Trophoblast cell (in vitro differentiated cells and primary cell): ENCODE measurements around the gene C11orf16.
"Not testable (repeated sequence)": the region's sequence is repeated elsewhere in the genome, so short reads cannot be mapped to it uniquely, and the experiment has no call there.

Experiments
- DNase-seq, 2 donors: peaks; one replicate each; pipeline ENCODE4 v3.0.0-alpha.2; 2016
- H2AFZ ChIP-seq: 2 replicates; pipeline ENCODE4 v1.6.1; 2013; ENCODE audit warnings: low read length, moderate library complexity, mild to moderate bottlenecking; ENCODE audit not compliant: insufficient read depth, poor library complexity
- H2AK5ac ChIP-seq: 2 replicates; pipeline ENCODE4 v1.6.1; 2013; ENCODE audit warnings: mild to moderate bottlenecking, low read length
- H2BK120ac ChIP-seq: 2 replicates; pipeline ENCODE4 v1.6.1; 2013; ENCODE audit warnings: low read length, mild to moderate bottlenecking, moderate library complexity; ENCODE audit not compliant: insufficient read depth, poor library complexity
- H2BK12ac ChIP-seq: 2 replicates; pipeline ENCODE4 v1.6.1; 2013; ENCODE audit warnings: mild to moderate bottlenecking, low read length, moderate library complexity
- H2BK5ac ChIP-seq: 2 replicates; pipeline ENCODE4 v1.6.1; 2013; ENCODE audit warnings: low read length, low read depth, moderate library complexity, mild to moderate bottlenecking; ENCODE audit not compliant: poor library complexity
- H3K14ac ChIP-seq: 2 replicates; pipeline ENCODE4 v1.6.1; 2013; ENCODE audit warnings: mild to moderate bottlenecking, low read length
- H3K18ac ChIP-seq: 2 replicates; pipeline ENCODE4 v1.6.1; 2013; ENCODE audit warnings: mild to moderate bottlenecking, low read length
- H3K23ac ChIP-seq: 2 replicates; pipeline ENCODE4 v1.6.1; 2013; ENCODE audit warnings: low read length
- H3K27ac ChIP-seq: 2 replicates; pipeline ENCODE4 v1.5.1; 2013; ENCODE audit warnings: low read depth, mild to moderate bottlenecking, inconsistent platforms, low read length, moderate library complexity
- H3K27me3 ChIP-seq: 2 replicates; pipeline ENCODE4 v1.6.1; 2013; ENCODE audit warnings: inconsistent platforms, mild to moderate bottlenecking, low read length, moderate library complexity; ENCODE audit not compliant: insufficient read depth
- H3K36me3 ChIP-seq, 2 experiments: 1 replicate in 1 of 2; 2 replicates in 1 of 2; pipeline ENCODE4 v1.6.1; 2013; ENCODE audit warnings: low read length in 2 of 2, mild to moderate bottlenecking in 2 of 2, moderate library complexity in 1 of 2; ENCODE audit not compliant: insufficient read depth in 2 of 2, control insufficient read depth in 1 of 2
- H3K4ac ChIP-seq: 2 replicates; pipeline ENCODE4 v1.6.1; 2013; ENCODE audit warnings: low read depth, mild to moderate bottlenecking, low read length, moderate library complexity
- H3K4me1 ChIP-seq, 2 experiments: 1 replicate in 1 of 2; 2 replicates in 1 of 2; pipeline ENCODE4 v1.6.1; 2013; ENCODE audit warnings: low read length in 2 of 2, mild to moderate bottlenecking in 2 of 2, moderate library complexity in 1 of 2; ENCODE audit not compliant: insufficient read depth in 2 of 2, control insufficient read depth in 1 of 2
- H3K4me2 ChIP-seq: 2 replicates; pipeline ENCODE4 v1.6.1; 2013; ENCODE audit warnings: inconsistent platforms, mild to moderate bottlenecking, low read length, moderate library complexity
- H3K4me3 ChIP-seq: 2 replicates; pipeline ENCODE4 v1.5.1; 2013; ENCODE audit warnings: mild to moderate bottlenecking, low read depth, low read length, inconsistent platforms
- H3K79me1 ChIP-seq: one replicate; pipeline ENCODE4 v1.6.1; 2013; ENCODE audit warnings: low read length
- H3K79me2 ChIP-seq: 2 replicates; pipeline ENCODE4 v1.6.1; 2013; ENCODE audit warnings: low read length, mild to moderate bottlenecking; ENCODE audit not compliant: control insufficient read depth, insufficient read depth, poor library complexity
- H3K9ac ChIP-seq: 2 replicates; pipeline ENCODE4 v1.6.1; 2013; ENCODE audit warnings: mild to moderate bottlenecking, low read length
- H3K9me3 ChIP-seq: 2 replicates; pipeline ENCODE4 v1.6.1; 2013; ENCODE audit warnings: low read depth, mild to moderate bottlenecking, control low read depth, inconsistent platforms, low read length; ENCODE audit not compliant: insufficient read depth
- H4K12ac ChIP-seq: 2 replicates; pipeline ENCODE4 v1.6.1; 2013; ENCODE audit warnings: low read depth, mild to moderate bottlenecking, low read length, moderate library complexity
- H4K8ac ChIP-seq: 2 replicates; pipeline ENCODE4 v1.6.1; 2013; ENCODE audit warnings: low read depth, mild to moderate bottlenecking, low read length, moderate library complexity
- H4K91ac ChIP-seq: one replicate; pipeline ENCODE4 v1.6.1; 2013; ENCODE audit warnings: low read depth, mild to moderate bottlenecking, low read length, moderate library complexity
- WGBS: extraction: QIAGEN DNeasy Blood & Tissue Kit; methylation state at CpG from one replicate; pipeline ENCODE4 v1.1.7; 2013; ENCODE audit warnings: missing lambda C conversion rate; ENCODE audit not compliant: insufficient read length, insufficient coverage; ENCODE audit errors: extremely low coverage; 5-methylcytosine and 5-hydroxymethylcytosine counted together

C11orf16 gene

DNA sequence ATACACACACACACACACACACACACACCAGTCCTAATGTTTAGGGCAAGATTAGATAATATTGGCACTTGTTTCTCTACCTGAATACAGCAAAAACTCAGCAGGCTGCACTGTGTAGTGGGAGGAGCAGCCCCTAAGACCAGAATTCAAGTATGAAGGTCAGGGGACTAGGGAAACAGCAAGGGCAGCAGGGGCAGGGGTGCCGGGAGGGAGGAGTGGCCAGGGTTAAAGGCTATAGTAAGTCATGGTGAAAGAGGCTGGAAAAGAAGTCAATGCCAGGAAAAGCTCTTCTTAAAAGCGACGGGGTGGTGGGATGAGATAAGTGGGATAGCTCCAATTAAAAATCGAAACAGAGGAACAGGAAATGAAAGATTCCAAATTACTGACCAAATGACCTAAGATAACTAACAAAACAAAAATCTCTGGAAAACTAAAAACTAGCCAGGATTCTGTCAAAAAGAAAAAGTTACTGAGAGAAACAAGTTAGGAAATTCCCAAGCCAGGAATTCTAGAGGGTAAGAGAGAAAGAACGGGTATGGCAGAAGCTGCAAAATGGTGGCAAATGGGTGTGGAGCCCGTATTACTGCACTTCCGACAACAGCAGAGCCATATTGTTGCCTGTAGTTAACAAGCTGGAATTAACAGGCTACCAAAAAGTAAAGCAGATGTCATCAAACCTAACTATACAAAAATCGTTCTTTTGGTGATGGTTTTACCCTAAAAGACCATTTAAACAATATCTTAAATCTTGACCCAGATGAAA lies 8.8 kb upstream of the C11orf16 start:
- Histone ChIP-seq H3K18ac (no peak overlapping the region), H3K79me2 (no peaks in the 10 kb centered on the region), H3K4me3 (no peak overlapping the region), H3K23ac (no peak overlapping the region), H3K4me1 (no peaks in the 10 kb centered on the region), H2BK5ac (no peak overlapping the region), H3K4me2 (no peak overlapping the region), H2AFZ (no peak overlapping the region), H2AK5ac (no peak overlapping the region), H3K4ac (no peak overlapping the region), H3K27ac (no peak overlapping the region), H3K79me1 (no peaks in the 10 kb centered on the region), H2BK12ac (no peak overlapping the region), H4K12ac (no peak overlapping the region), H2BK120ac (no peak overlapping the region), H3K9me3 (no peaks in the 10 kb centered on the region), H3K27me3 (no peaks in the 10 kb centered on the region), H3K9ac (no peak overlapping the region), H3K14ac (no peak overlapping the region), H4K8ac (no peak overlapping the region), H3K36me3 (no peaks in the 10 kb centered on the region), H4K91ac (no peak overlapping the region)
- no peak for DNase-seq
- no CpG with 5 or more reads among the region's 8 CpGs for WGBS

DNA sequence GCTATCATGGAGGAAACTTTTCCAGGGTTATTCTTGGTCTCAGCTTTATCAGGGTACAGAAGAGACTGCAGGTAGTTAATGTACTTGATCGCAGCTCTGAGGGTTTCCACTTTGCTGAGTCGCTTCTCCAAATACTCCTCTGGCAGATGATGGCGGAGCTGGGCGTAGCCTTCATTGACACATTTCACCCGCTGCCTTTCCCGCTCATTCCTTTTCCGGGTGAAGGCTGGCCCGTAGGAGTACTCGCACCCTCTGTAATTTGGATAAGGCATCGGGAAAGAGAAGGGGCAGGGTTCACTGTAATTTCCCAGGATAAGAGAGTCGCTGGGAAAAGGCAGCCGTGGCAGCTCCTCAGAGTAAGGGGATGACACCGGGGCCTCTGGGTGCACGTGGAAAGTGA lies 4.9 kb upstream of the C11orf16 start:
- H4K12ac ChIP-seq = no peak overlapping the region
- no peaks in the 10 kb centered on the region for H3K27me3 ChIP-seq

DNA sequence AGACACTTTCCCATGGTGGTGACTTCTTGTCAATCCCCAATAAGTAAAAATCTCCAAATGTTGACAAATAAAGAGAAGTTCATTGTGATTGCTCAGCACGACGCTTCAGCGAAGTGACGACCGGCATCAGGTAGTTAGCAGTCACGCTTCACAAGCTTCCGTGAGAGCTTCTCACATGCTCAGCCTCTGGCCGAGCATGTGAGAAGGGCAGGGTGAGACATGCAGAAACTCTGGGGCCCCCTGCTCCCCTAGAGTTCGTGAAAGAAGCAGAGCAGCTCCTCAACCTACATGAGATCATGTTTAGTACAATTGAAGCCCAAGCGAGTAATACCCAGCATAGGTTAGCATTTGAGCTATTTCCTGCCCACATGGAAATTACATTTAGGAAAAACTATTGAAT lies 4.4 kb upstream of the C11orf16 start:
- Histone ChIP-seq H3K4me1 (peaks cover 4 to 11% of the 10 kb centered on the region in 2 experiments), H3K9ac (no peak overlapping the region), H3K23ac (no peak overlapping the region), H3K27ac (no peak overlapping the region), H3K14ac (no peak overlapping the region), H4K8ac (no peak overlapping the region), H3K9me3 (no peaks in the 10 kb centered on the region), H3K36me3 (no peaks in the 10 kb centered on the region), H2BK12ac (no peak overlapping the region), H3K79me2 (no peaks in the 10 kb centered on the region), H4K12ac (no peak overlapping the region), H3K4me3 (no peak overlapping the region), H2AK5ac (no peak overlapping the region), H2BK120ac (no peak overlapping the region), H3K4ac (no peak overlapping the region), H2AFZ (no peak overlapping the region), H2BK5ac (no peak overlapping the region), H4K91ac (no peak overlapping the region), H3K4me2 (no peak overlapping the region), H3K18ac (no peak overlapping the region), H3K27me3 (no peaks in the 10 kb centered on the region), H3K79me1 (no peaks in the 10 kb centered on the region)
- no CpG with 5 or more reads among the region's 10 CpGs for WGBS
- peak in 1 of 2 donors; percentile 29 for DNase-seq

More for the DNA sequence above, 4.9 kb upstream of the C11orf16 start:
- Histone ChIP-seq H2BK12ac (no peak overlapping the region), H2AK5ac (no peak overlapping the region), H2AFZ (no peak overlapping the region), H3K4me1 (peaks cover 3 to 9% of the 10 kb centered on the region in 2 experiments), H3K27ac (no peak overlapping the region), H3K9ac (no peak overlapping the region), H3K9me3 (no peaks in the 10 kb centered on the region), H2BK120ac (no peak overlapping the region), H3K18ac (no peak overlapping the region), H2BK5ac (no peak overlapping the region), H3K79me1 (no peaks in the 10 kb centered on the region), H3K36me3 (no peaks in the 10 kb centered on the region), H4K91ac (no peak overlapping the region), H3K4me2 (no peak overlapping the region), H3K23ac (no peak overlapping the region), H3K14ac (no peak overlapping the region), H4K8ac (no peak overlapping the region), H3K4me3 (no peak overlapping the region), H3K79me2 (no peaks in the 10 kb centered on the region), H3K4ac (no peak overlapping the region)
- DNase-seq = no peak
- WGBS = no CpG with 5 or more reads among the region's 14 CpGs

DNA sequence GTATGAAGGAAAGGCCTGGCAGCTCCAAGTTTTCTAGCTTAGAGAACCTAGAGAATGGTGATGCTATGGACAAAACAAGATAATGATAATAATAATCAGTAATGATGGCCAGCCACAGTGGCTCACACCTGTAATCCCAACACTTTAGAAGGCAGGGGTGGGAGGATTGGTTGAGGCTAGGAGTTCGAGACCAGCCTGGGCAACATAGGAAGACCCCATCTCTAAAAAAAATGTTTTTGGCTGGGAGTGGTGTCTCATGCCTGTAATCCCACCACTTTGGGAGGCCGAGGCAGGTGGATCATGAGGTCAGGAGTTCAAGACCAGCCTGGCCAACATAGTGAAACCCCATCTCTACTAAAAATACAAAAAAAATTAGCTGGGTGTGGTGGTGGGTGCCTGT lies 3.0 kb upstream of the C11orf16 start:
- H4K8ac ChIP-seq, H3K27me3 ChIP-seq, H2BK120ac ChIP-seq, H4K12ac ChIP-seq, H3K23ac ChIP-seq, H2AFZ ChIP-seq, H3K4ac ChIP-seq, H3K14ac ChIP-seq, H3K9ac ChIP-seq, H4K91ac ChIP-seq, H3K79me1 ChIP-seq, H3K27ac ChIP-seq, H3K79me2 ChIP-seq, H2BK12ac ChIP-seq, H3K36me3 ChIP-seq, H3K4me3 ChIP-seq, H3K18ac ChIP-seq, H3K4me2 ChIP-seq, H3K9me3 ChIP-seq, DNase-seq, H2BK5ac ChIP-seq, H2AK5ac ChIP-seq: not testable (repeated sequence)
- no CpG with 5 or more reads among the region's 2 CpGs for WGBS
- H3K4me1 ChIP-seq = peaks cover 4 to 11% of the 10 kb centered on the region in 2 experiments
